HepG2 (cell line): Measurements from ENCODE around the gene ZCCHC17. TPM values are rescaled to one million over a fixed set of nuclear protein-coding genes. Genes with fewer than 3 reads are reported as not detected.

ENCODE experiments used
- ATAC-seq: fragments of 200-7000 bp; cut with Tn5 transposase; 3 replicates; pipeline ENCODE4 v1.9.1; 2020; ENCODE audit warnings: mild to moderate bottlenecking, moderate library complexity
- BruUV-seq: library from RNA; stranded (reverse); fragments of 400-500 nt; replicated peaks from 2 replicates; lab custom pipeline; 2021; lab: Mats Ljungman, UMichigan
- CTCF ChIA-PET: fragments of 300-600 bp; formaldehyde crosslinking; extraction: SDS; loops from one replicate; lab custom pipeline; 2021; ENCODE audit warnings: low total read pairs, inconsistent platforms, low intra/inter-chr PET ratio; lab: Yijun Ruan, JAX
- POLR2A ChIA-PET: fragments of 350-600 bp; sonication (Branson Sonifier 250); formaldehyde crosslinking; loops from one replicate; lab custom pipeline; 2020; ENCODE audit warnings: antibody characterized with exemption, inconsistent platforms; lab: Yijun Ruan, JAX
- DNase-seq: peaks from one replicate; pipeline ENCODE4 v3.0.0-alpha.2; 2015; ENCODE audit warnings: low spot score
- FAIRE-seq: peaks from 3 replicates; lab custom pipeline; 2011; peaks lifted over from hg19 to GRCh38; lab: Jason Lieb, UNC
- H2AFZ ChIP-seq: one replicate; pipeline ENCODE4 v1.6.1; 2011; ENCODE audit warnings: low read length, inconsistent platforms
- H3K27ac ChIP-seq: fragments of 300-600 bp; 3 replicates; pipeline ENCODE4 v1.8.0; 2011; ENCODE audit warnings: mixed run types, mild to moderate bottlenecking, mixed read lengths, low read length, inconsistent platforms; ENCODE audit not compliant: insufficient read depth; ENCODE audit errors: extremely low read length
- H3K27me3 ChIP-seq, 2 experiments: fragments of 200-600 bp in 1 of 2; 2 replicates in 1 of 2; 3 replicates in 1 of 2; pipeline versions ENCODE4 v1.6.0 to v1.8.0; 2011; ENCODE audit warnings: low read length in 2 of 2, mild to moderate bottlenecking in 2 of 2, moderate library complexity in 2 of 2, inconsistent platforms in 1 of 2; ENCODE audit not compliant: insufficient read depth in 2 of 2, control insufficient read depth in 1 of 2
- H3K36me3 ChIP-seq, 2 experiments: fragments of 200-600 bp in 1 of 2; replicated peaks in 1 of 2; 2 replicates in 1 of 2; 3 replicates in 1 of 2; pipeline versions ENCODE4 v1.5.1 to v1.8.0; 2011; ENCODE audit warnings: low read length in 2 of 2, inconsistent platforms in 1 of 2; ENCODE audit not compliant: insufficient read depth in 2 of 2, control insufficient read depth in 1 of 2
- H3K4me1 ChIP-seq: 2 replicates; pipeline ENCODE4 v1.5.1; 2012; ENCODE audit warnings: low read length, inconsistent platforms; ENCODE audit not compliant: insufficient read depth
- H3K4me2 ChIP-seq: 2 replicates; pipeline ENCODE4 v1.6.0; 2011; ENCODE audit warnings: low read depth, low read length, inconsistent platforms
- H3K4me3 ChIP-seq, 3 experiments: fragments of 200-600 bp in 1 of 3; sonication (generic), shearing (Covaris generic) in 1 of 3; replicated peaks in 1 of 3; 2 replicates each; pipeline ENCODE4 v1.5.1; 2011 to 2016; ENCODE audit warnings: low read length in 3 of 3, inconsistent platforms in 2 of 3, low read depth in 2 of 3, mild to moderate bottlenecking in 2 of 3, control low read depth in 1 of 3, mixed read lengths in 1 of 3; ENCODE audit not compliant: insufficient read depth in 1 of 3
- H3K79me2 ChIP-seq: one replicate; pipeline ENCODE4 v1.6.1; 2011; ENCODE audit warnings: low read length, inconsistent platforms; ENCODE audit not compliant: insufficient read depth
- H3K9ac ChIP-seq: 2 replicates; pipeline ENCODE4 v1.6.0; 2011; ENCODE audit warnings: mild to moderate bottlenecking, low read depth, low read length, inconsistent platforms; ENCODE audit not compliant: insufficient read depth
- H3K9me3 ChIP-seq: 2 replicates; pipeline ENCODE4 v1.5.1; 2012; ENCODE audit warnings: mild to moderate bottlenecking, low read length
- H4K20me1 ChIP-seq: 2 replicates; pipeline ENCODE4 v1.6.0; 2011; ENCODE audit warnings: inconsistent platforms, mild to moderate bottlenecking, low read length, moderate library complexity; ENCODE audit not compliant: insufficient read depth
- CBX5 ChIP-seq: sonication (generic); formaldehyde crosslinking; IDR thresholded peaks from 2 replicates; pipeline ENCODE4 v1.4.0; 2020; ENCODE audit warnings: missing genetic modification reagents, borderline replicate concordance
- CENPX ChIP-seq: sonication (generic); formaldehyde crosslinking; IDR thresholded peaks from 2 replicates; pipeline ENCODE4 v1.9.0; 2021; ENCODE audit warnings: mild to moderate bottlenecking, missing genetic modification reagents, moderate library complexity
- E2F2 ChIP-seq: sonication (generic); formaldehyde crosslinking; IDR thresholded peaks from 2 replicates; pipeline ENCODE4 v1.4.0; 2020; ENCODE audit warnings: missing genetic modification reagents, borderline replicate concordance
- HNRNPK ChIP-seq: fragments of 200-400 bp; formaldehyde crosslinking; IDR thresholded peaks from 2 replicates; pipeline ENCODE4 v1.6.1; 2018; ENCODE audit warnings: low read length, low read depth, moderate library complexity, mild to moderate bottlenecking; ENCODE audit not compliant: poor library complexity, severe bottlenecking
- MYC ChIP-seq: sonication (generic); formaldehyde crosslinking; IDR thresholded peaks from 2 replicates; pipeline ENCODE4 v1.9.0; 2021; ENCODE audit warnings: missing genetic modification reagents, borderline replicate concordance
- MZF1 ChIP-seq: sonication (generic); formaldehyde crosslinking; IDR thresholded peaks from 2 replicates; pipeline ENCODE4 v1.8.1; 2023; ENCODE audit warnings: mild to moderate bottlenecking, missing genetic modification reagents, borderline replicate concordance
- ZMYM2 ChIP-seq: sonication (generic); formaldehyde crosslinking; IDR thresholded peaks from 2 replicates; pipeline ENCODE4 v1.8.0; 2022; ENCODE audit warnings: mild to moderate bottlenecking, missing genetic modification reagents
- ZNF207 ChIP-seq: fragments of 450-650 bp; IDR thresholded peaks from 2 replicates; pipeline ENCODE4 v1.6.1; 2016; ENCODE audit warnings: antibody characterized with exemption, borderline replicate concordance
- WGBS: methylation state at CpG from one replicate; pipeline ENCODE4 v1.1.6; 2017; ENCODE audit warnings: low lambda C conversion rate; 5-methylcytosine and 5-hydroxymethylcytosine counted together
- in situ Hi-C: cut with HindIII; loops from 2 replicates; pipeline ENCODE4 v1.10.0; 2017; ENCODE audit warnings: low pct_unique_long_range_greater_than_20kb; ENCODE audit not compliant: extremely low pct_ligation_motif_present
- intact Hi-C: fragments of 100-400 bp; cut with micrococcal nuclease; formaldehyde crosslinking; loops from one replicate; pipeline ENCODE4 v1.10.0; 2022; ENCODE audit not compliant: unreplicated experiment
- polyA plus RNA-seq, 8 experiments: library from polyadenylated mRNA; depleted of rRNA in 3 of 8; stranded (reverse) in 7 of 8; unstranded in 1 of 8; fragments of >200 nt; fragmentation: Illumina TruSeq in 4 of 8; extraction: Trizol in 4 of 8; gene quantifications; 2 replicates each; pipeline versions ENCODE4 v1.2.1 to v1.2.3, GENCODE V29; 2011 to 2016; ENCODE audit warnings: low read depth in 4 of 8, missing spikeins in 1 of 8, mixed read lengths in 1 of 8; ENCODE audit not compliant: insufficient read depth in 1 of 8
- total RNA-seq, 5 experiments: library from RNA; depleted of rRNA; stranded (reverse); fragments of >200 nt; fragmentation: Illumina TruSeq; extraction: Trizol; gene quantifications; 2 replicates each; pipeline ENCODE4 v1.2.3, GENCODE V29; 2016; ENCODE audit warnings: low read depth in 1 of 5

The ZCCHC17 gene
- total and polyA plus RNA-seq, 2 of the 13 experiments (the other 11 are each of a cell fraction or from before 2014, with no cell fraction given), result 20.5 to 53.0 TPM

GRCh38 chr1:31370021-31370420 lies 73.2 kb downstream of the ZCCHC17 start:
- intact Hi-C loops (no loop called here), in situ Hi-C loops (no loop called here)
- no peak overlapping the region for H3K4me2 ChIP-seq
- POLR2A ChIA-PET, result interaction anchor here (0.8 kb wide), 1 partner anchor 73 kb away, joined by 3 read pairs; the partner anchor contains the start of genes SNRNP40 and ZCCHC17
- no peak for ATAC-seq
- no peaks in the 10 kb centered on the region for H3K27me3 ChIP-seq
- CTCF ChIA-PET, result no interaction called here
- H3K4me1 ChIP-seq, result peaks cover 52% of the 10 kb centered on the region
- BruUV-seq, result no TSS peak
- 84% methylated on average over 2 of the region's 2 CpGs for WGBS
- no peak for FAIRE-seq
- H3K36me3 ChIP-seq, result peaks cover under 1 to 21% of the 10 kb centered on the region in 2 experiments; a peak in 2 of 5 replicates
- no peak overlapping the region for H2AFZ ChIP-seq
- H3K4me3 ChIP-seq, result no peak overlapping the region
- no peak overlapping the region for H3K9ac ChIP-seq
- H3K27ac ChIP-seq, result no peak overlapping the region
- no peak for DNase-seq
- no peaks in the 10 kb centered on the region for H3K79me2 ChIP-seq
- H3K9me3 ChIP-seq, result no peaks in the 10 kb centered on the region
- no peak for TF ChIP-seq MYC (CRISPR knock-in tag)
- no peak for TF ChIP-seq HNRNPK
- no peak for TF ChIP-seq ZNF207
- TF ChIP-seq E2F2, result no peak
- no peak for TF ChIP-seq CENPX (CRISPR knock-in tag)
- no peak for TF ChIP-seq MZF1 (CRISPR knock-in tag)
- no peak for TF ChIP-seq CBX5 (CRISPR knock-in tag)
- H4K20me1 ChIP-seq, result no peaks in the 10 kb centered on the region

- H4K20me1 ChIP-seq, result no peaks in the 10 kb centered on the region
- no peak overlapping the region for H3K4me2 ChIP-seq
- H2AFZ ChIP-seq, result no peak overlapping the region
- intact Hi-C loops, result no loop called here
- no peak for FAIRE-seq
- H3K9me3 ChIP-seq, result no peaks in the 10 kb centered on the region
- no peak overlapping the region for H3K9ac ChIP-seq
- no TSS peak for BruUV-seq
- POLR2A ChIA-PET, result interaction anchor here (0.8 to 1.8 kb wide), 2 partner anchors 24 to 74 kb away, joined by 3 to 4 read pairs; partner anchors contain the start of genes SNRNP40 and ZCCHC17
- in situ Hi-C loops, result no loop called here
- no peaks in the 10 kb centered on the region for H3K79me2 ChIP-seq
- TF ChIP-seq ZMYM2 (CRISPR knock-in tag), result no peak
- no peak overlapping the region for H3K27ac ChIP-seq
- no peak overlapping the region for H3K4me3 ChIP-seq
- DNase-seq, result no peak
- ATAC-seq, result no peak
- WGBS, result 87% methylated on average over 4 of the region's 4 CpGs
- CTCF ChIA-PET, result no interaction called here
- peaks cover 0 to 15% of the 10 kb centered on the region in 2 experiments; a peak in 1 of 5 replicates for H3K36me3 ChIP-seq
- no peaks in the 10 kb centered on the region for H3K27me3 ChIP-seq
- peaks cover 54% of the 10 kb centered on the region for H3K4me1 ChIP-seq
Measured at GRCh38 chr1:31370565-31370964, 73.7 kb downstream of the ZCCHC17 start.
